T-cell (primary cell): Measurements from ENCODE around the gene FTH1. TPM values are rescaled to one million over a fixed set of nuclear protein-coding genes. Genes with fewer than 3 reads are reported as not detected.

Experiments used
- ATAC-seq, 4 experiments: fragments of 200-7000 bp in 3 of 4; fragments of 150-1000 bp in 1 of 4; cut with Tn5 transposase; replicated peaks in 1 of 4; 1 replicate in 3 of 4; 2 replicates in 1 of 4; pipeline ENCODE4 v1.10.0; 2021; ENCODE audit warnings: moderate library complexity in 3 of 4, mild to moderate bottlenecking in 2 of 4, moderate number of reproducible peaks in 1 of 4
- CTCF ChIA-PET, 2 donors: fragments of 300-600 bp; sonication (Branson Sonifier 250); formaldehyde crosslinking; loops; one replicate each; lab custom pipeline; 2022; ENCODE audit warnings: antibody characterized with exemption in 2 of 2; lab: Charles Lee
- POLR2A ChIA-PET, 2 donors: fragments of 300-600 bp; sonication (Branson Sonifier 250); formaldehyde crosslinking; loops; one replicate each; lab custom pipeline; 2022; ENCODE audit warnings: antibody characterized with exemption in 2 of 2; lab: Charles Lee
- DNase-seq, 35 experiments: peaks; one replicate each; pipeline versions ENCODE4 v3.0.0 to v3.0.0-alpha.2; 2013 to 2023
- H3K27ac ChIP-seq: one replicate; pipeline ENCODE4 v1.5.1; 2013; ENCODE audit warnings: low read length
- H3K27me3 ChIP-seq, 2 experiments: replicated peaks in 1 of 2; 1 replicate in 1 of 2; 2 replicates in 1 of 2; pipeline versions ENCODE4 v1.6.1 to v1.7.0; 2013; ENCODE audit warnings: low read length in 1 of 2, mixed read lengths in 1 of 2; ENCODE audit not compliant: control insufficient read depth in 2 of 2, insufficient read depth in 2 of 2; ENCODE audit errors: extremely low read depth in 1 of 2
- H3K36me3 ChIP-seq, 2 donors: 1 replicate in 1 of 2; 2 replicates in 1 of 2; pipeline versions ENCODE4 v1.6.1 to v1.7.0; 2013; ENCODE audit warnings: low read length in 1 of 2; ENCODE audit not compliant: control insufficient read depth in 2 of 2, insufficient read depth in 1 of 2; ENCODE audit errors: extremely low read depth in 1 of 2
- H3K4me1 ChIP-seq, 2 experiments: 1 replicate in 1 of 2; 2 replicates in 1 of 2; pipeline versions ENCODE4 v1.6.1 to v1.7.0; 2013; ENCODE audit warnings: low read length in 2 of 2, mixed read lengths in 1 of 2; ENCODE audit not compliant: insufficient read depth in 2 of 2, control insufficient read depth in 1 of 2; ENCODE audit errors: extremely low read depth in 1 of 2
- H3K4me3 ChIP-seq, 2 donors: 1 replicate in 1 of 2; 2 replicates in 1 of 2; pipeline versions ENCODE4 v1.5.1 to v1.7.0; 2013; ENCODE audit warnings: mild to moderate bottlenecking in 2 of 2, low read length in 1 of 2, moderate library complexity in 1 of 2; ENCODE audit not compliant: control insufficient read depth in 1 of 2; ENCODE audit errors: extremely low read depth in 1 of 2
- H3K9me3 ChIP-seq: 2 replicates; pipeline ENCODE4 v1.7.0; 2013
- H3K27ac Mint-ChIP-seq, 2 donors: one replicate each; pipeline ENCODE4 v1.8.0; 2020 to 2021; ENCODE audit warnings: mild to moderate bottlenecking in 2 of 2, mixed read lengths in 2 of 2
- H3K27me3 Mint-ChIP-seq, 2 donors: one replicate each; pipeline ENCODE4 v1.8.0; 2021 to 2022; ENCODE audit warnings: mixed read lengths in 2 of 2
- H3K36me3 Mint-ChIP-seq: one replicate; pipeline ENCODE4 v1.8.0; 2021; ENCODE audit warnings: mixed read lengths
- H3K4me1 Mint-ChIP-seq, 3 donors: one replicate each; pipeline ENCODE4 v1.8.0; 2020 to 2022; ENCODE audit warnings: mixed read lengths in 3 of 3, mild to moderate bottlenecking in 1 of 3
- H3K4me3 Mint-ChIP-seq, 3 donors: one replicate each; pipeline ENCODE4 v1.8.0; 2020 to 2022; ENCODE audit warnings: mild to moderate bottlenecking in 3 of 3, mixed read lengths in 3 of 3, moderate library complexity in 3 of 3
- H3K9me3 Mint-ChIP-seq, 3 donors: one replicate each; pipeline ENCODE4 v1.8.0; 2020 to 2022; ENCODE audit warnings: mixed read lengths in 3 of 3
- WGBS: methylation state at CpG from one replicate; pipeline ENCODE4 v1.1.5; 2013; ENCODE audit warnings: missing lambda C conversion rate; ENCODE audit not compliant: insufficient coverage; 5-methylcytosine and 5-hydroxymethylcytosine counted together
- total RNA-seq, 35 experiments: library from RNA in 6 of 35; stranded (reverse) in 6 of 35; fragments of 120-200 nt in 1 of 35; gene quantifications; one replicate each; pipeline versions ENCODE4 v1.2.1 to v1.2.4 and lab custom pipeline; 2013 to 2026

Gene FTH1
- total RNA-seq, 5 donors from 2014 or later (not counting 1 experiment from before 2014, with no cell fraction given): 575 to 1,574 (median 654) TPM

DNA sequence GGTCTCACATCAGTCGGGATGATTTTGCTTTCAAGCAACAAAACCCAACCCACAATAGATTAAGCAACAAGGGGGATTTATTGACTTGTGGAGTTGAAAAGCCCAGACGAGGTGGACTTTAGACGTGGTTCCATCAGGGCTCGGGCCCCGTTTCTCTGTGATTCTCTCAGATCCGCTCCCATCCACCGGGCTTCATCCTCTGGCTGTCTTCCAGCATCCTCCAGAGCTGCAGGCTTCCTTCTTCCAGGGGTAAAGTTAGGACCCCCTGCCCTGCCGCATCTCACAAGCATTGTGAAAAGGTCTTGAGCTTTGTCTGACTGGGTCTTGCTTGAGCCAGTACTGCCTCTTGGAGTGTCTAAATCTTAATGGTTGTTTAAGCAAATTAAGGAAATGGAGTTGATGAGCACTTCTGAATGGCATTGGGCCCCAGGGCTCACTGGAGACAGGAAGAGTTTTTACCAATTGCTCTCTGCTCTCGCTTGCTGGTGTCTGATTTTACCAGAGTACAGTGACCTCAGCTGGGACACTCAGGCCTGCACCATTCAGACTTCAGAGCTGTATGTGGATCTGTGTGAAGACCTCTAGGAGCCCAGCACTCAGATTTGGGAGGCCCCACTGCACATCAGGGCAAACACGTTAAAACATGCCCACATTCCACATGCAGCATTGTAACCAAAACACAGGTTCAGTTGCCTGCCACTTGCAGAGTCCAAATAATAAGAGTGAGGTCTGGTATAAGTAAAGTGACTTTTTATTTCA is 13.5 kb upstream of the FTH1 start:
- CTCF ChIA-PET: interaction anchor here in 1 of 2 donors (0.5 kb wide), 1 partner anchor 1875 kb away, joined by 3 read pairs; no protein-coding TSS in a partner anchor
- POLR2A ChIA-PET: interaction anchor here in 1 of 2 donors (0.6 kb wide), 1 partner anchor 14 kb away, joined by 3 read pairs; no protein-coding TSS in a partner anchor
- peaks cover 0 to 2% (median 0%) of the 10 kb centered on the region in 3 donors for H3K9me3 Mint-ChIP-seq

GRCh38 chr11:61978703-61979661 is 11.5 kb upstream of the FTH1 start:
- peaks cover 0 to 2% (median 0%) of the 10 kb centered on the region in 3 donors for H3K4me1 Mint-ChIP-seq
- no peak for ATAC-seq
- no peaks in the 10 kb centered on the region for H3K4me1 ChIP-seq
- H3K9me3 ChIP-seq: no peaks in the 10 kb centered on the region
- no peaks in the 10 kb centered on the region for H3K36me3 ChIP-seq
- H3K27me3 Mint-ChIP-seq: no peaks in the 10 kb centered on the region
- H3K27me3 ChIP-seq: no peaks in the 10 kb centered on the region
- no peak overlapping the region for H3K27ac Mint-ChIP-seq
- POLR2A ChIA-PET: no interaction called here
- 85% methylated on average over 11 of the region's 17 CpGs for WGBS
- no peak overlapping the region for H3K4me3 ChIP-seq
- H3K9me3 Mint-ChIP-seq: no peaks in the 10 kb centered on the region
- no peak for DNase-seq
- H3K4me3 Mint-ChIP-seq: no peak overlapping the region
- peaks cover 17% of the 10 kb centered on the region for H3K36me3 Mint-ChIP-seq
- H3K27ac ChIP-seq: no peak overlapping the region
- CTCF ChIA-PET: interaction anchor here in 1 of 2 donors (1.2 kb wide), 1 partner anchor 103 kb away, joined by 4 read pairs; no protein-coding TSS in a partner anchor

More for the DNA sequence above, 13.5 kb upstream of the FTH1 start:
- WGBS: 93% methylated on average over 5 of the region's 10 CpGs
- H3K36me3 Mint-ChIP-seq: peaks cover 24% of the 10 kb centered on the region
- H3K27me3 ChIP-seq: no peaks in the 10 kb centered on the region
- ATAC-seq (no peak), DNase-seq (no peak)
- peaks cover 0 to 2% (median 0%) of the 10 kb centered on the region in 3 donors for H3K4me1 Mint-ChIP-seq
- no peaks in the 10 kb centered on the region for H3K9me3 ChIP-seq
- H3K4me3 Mint-ChIP-seq: no peak overlapping the region
- no peak overlapping the region for H3K27ac Mint-ChIP-seq
- H3K27me3 Mint-ChIP-seq: no peaks in the 10 kb centered on the region
- no peaks in the 10 kb centered on the region for H3K4me1 ChIP-seq
- H3K27ac ChIP-seq: no peak overlapping the region
- no peak overlapping the region for H3K4me3 ChIP-seq
- H3K36me3 ChIP-seq: no peaks in the 10 kb centered on the region

DNA sequence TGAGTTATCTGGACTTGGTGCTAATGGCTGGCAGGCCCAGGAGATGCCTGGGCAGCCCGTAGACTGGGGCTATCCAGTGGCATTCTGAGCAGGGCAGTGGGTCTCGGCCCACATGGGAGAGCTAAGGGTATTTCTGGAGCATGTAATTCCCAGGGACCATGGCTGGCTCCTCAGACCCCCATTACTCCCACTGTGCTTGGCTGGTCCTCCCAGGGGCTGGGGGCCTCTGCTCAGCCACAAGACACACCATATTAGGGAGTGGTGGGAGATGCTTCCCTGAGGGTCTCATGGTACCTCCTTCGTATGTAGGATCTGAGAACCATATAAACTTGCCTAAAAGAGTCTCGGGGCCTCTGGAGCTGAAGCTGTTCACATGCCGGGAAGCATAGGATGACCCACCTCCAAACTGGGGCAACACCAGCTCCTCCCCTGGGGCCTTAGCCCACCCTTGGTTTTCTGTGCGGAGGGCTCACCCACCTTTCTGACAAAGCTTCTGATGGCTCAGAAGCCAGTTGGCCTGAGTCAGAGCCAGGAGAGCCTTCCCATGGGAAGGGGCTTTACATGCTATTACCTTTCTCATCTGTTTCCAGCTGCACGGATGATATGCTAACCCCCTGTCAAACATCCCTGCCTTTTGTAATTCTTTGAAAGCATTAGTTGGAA is 9.5 kb upstream of the FTH1 start:
- no peak overlapping the region for H3K27ac ChIP-seq
- H3K4me3 ChIP-seq: no peak overlapping the region
- ChIA-PET POLR2A (interaction anchor here in 1 of 2 donors (0.6 kb wide), 1 partner anchor 48 kb away, joined by 3 read pairs; no protein-coding TSS in a partner anchor), CTCF (interaction anchor here in 1 of 2 donors (1.2 kb wide), 1 partner anchor 9 kb away, joined by 3 read pairs; no protein-coding TSS in a partner anchor)
- peaks cover 7 to 14% (median 12%) of the 10 kb centered on the region in 3 donors for H3K4me1 Mint-ChIP-seq
- H3K36me3 ChIP-seq: no peaks in the 10 kb centered on the region
- peaks cover 14% of the 10 kb centered on the region for H3K36me3 Mint-ChIP-seq
- WGBS: 72% methylated on average over 4 of the region's 7 CpGs
- no peaks in the 10 kb centered on the region for H3K9me3 Mint-ChIP-seq
- H3K4me1 ChIP-seq: peaks cover 6 to 8% of the 10 kb centered on the region in 2 experiments
- ATAC-seq (no peak), DNase-seq (no peak)
- H3K27ac Mint-ChIP-seq: no peak overlapping the region
- no peaks in the 10 kb centered on the region for H3K27me3 ChIP-seq
- H3K4me3 Mint-ChIP-seq: no peak overlapping the region
- no peaks in the 10 kb centered on the region for H3K27me3 Mint-ChIP-seq
- H3K9me3 ChIP-seq: no peaks in the 10 kb centered on the region

- POLR2A ChIA-PET: no interaction called here
- CTCF ChIA-PET: interaction anchor here in 1 of 2 donors (1.2 kb wide), 1 partner anchor 8 kb away, joined by 3 read pairs; no protein-coding TSS in a partner anchor
- no peaks in the 10 kb centered on the region for H3K27me3 ChIP-seq
- no peak overlapping the region for H3K27ac Mint-ChIP-seq
- no peak overlapping the region for H3K4me3 ChIP-seq
- no peak for ATAC-seq
- H3K4me3 Mint-ChIP-seq: no peak overlapping the region
- H3K9me3 Mint-ChIP-seq: no peaks in the 10 kb centered on the region
- H3K36me3 ChIP-seq: no peaks in the 10 kb centered on the region
- H3K36me3 Mint-ChIP-seq: peaks cover 14% of the 10 kb centered on the region
- DNase-seq: no peak
- no peaks in the 10 kb centered on the region for H3K9me3 ChIP-seq
- H3K27ac ChIP-seq: no peak overlapping the region
- peaks cover 6 to 11% of the 10 kb centered on the region in 2 experiments for H3K4me1 ChIP-seq
- H3K4me1 Mint-ChIP-seq: peaks cover 12 to 19% (median 16%) of the 10 kb centered on the region in 3 donors
- whole genome bisulfite sequencing: 85% methylated on average over 7 of the region's 8 CpGs
- H3K27me3 Mint-ChIP-seq: no peaks in the 10 kb centered on the region
Observed at GRCh38 chr11:61976420-61976800, 9.0 kb upstream of the FTH1 start.

- CTCF ChIA-PET: interaction anchor here in 1 of 2 donors (1.2 kb wide), 1 partner anchor 7 kb away, joined by 3 read pairs; no protein-coding TSS in a partner anchor
Observed at GRCh38 chr11:61975638-61976419, 8.4 kb upstream of the FTH1 start.

More at GRCh38 chr11:61975638-61976419, 8.4 kb upstream of the FTH1 start:
- Mint-ChIP-seq H3K9me3 (no peaks in the 10 kb centered on the region), H3K4me3 (no peak overlapping the region), H3K36me3 (peaks cover 11% of the 10 kb centered on the region), H3K4me1 (peaks cover 18 to 25% (median 22%) of the 10 kb centered on the region in 3 donors), H3K27ac (no peak overlapping the region), H3K27me3 (no peaks in the 10 kb centered on the region)
- no peak overlapping the region for H3K27ac ChIP-seq
- H3K9me3 ChIP-seq: no peaks in the 10 kb centered on the region
- H3K27me3 ChIP-seq: no peaks in the 10 kb centered on the region
- POLR2A ChIA-PET: no interaction called here
- WGBS: 83% methylated on average over 5 of the region's 15 CpGs
- DNase-seq (no peak), ATAC-seq (no peak)
- H3K36me3 ChIP-seq: no peaks in the 10 kb centered on the region
- peaks cover 6 to 14% of the 10 kb centered on the region in 2 experiments for H3K4me1 ChIP-seq
- H3K4me3 ChIP-seq: no peak overlapping the region
